Stimulated activated naive CD8-positive, alpha-beta T cell treated with anti-CD3 and anti-CD28 coated beads, Interleukin-15, amount 100 ng/mL, for 72 hours (primary cell): ENCODE results near the gene PXN.
"Not testable (repeated sequence)": the region's sequence is repeated elsewhere in the genome, so short reads cannot be mapped to it uniquely, and the experiment has no call there.

Experiments used
- ATAC-seq: fragments of 150-1000 bp; cut with Tn5 transposase; 2 replicates; pipeline ENCODE4 v1.10.0; 2021; ENCODE audit warnings: mild to moderate bottlenecking, moderate library complexity
- DNase-seq, 2 donors: peaks; one replicate each; pipeline ENCODE4 v3.0.0; 2021 to 2022
- H3K27ac Mint-ChIP-seq, 2 donors: one replicate each; pipeline ENCODE4 v1.8.0; 2022; ENCODE audit warnings: mild to moderate bottlenecking in 2 of 2, mixed read lengths in 2 of 2, moderate library complexity in 2 of 2
- H3K27me3 Mint-ChIP-seq: one replicate; pipeline ENCODE4 v1.8.0; 2022; ENCODE audit warnings: mixed read lengths
- H3K4me1 Mint-ChIP-seq: one replicate; pipeline ENCODE4 v1.8.0; 2022; ENCODE audit warnings: mild to moderate bottlenecking, mixed read lengths
- H3K4me3 Mint-ChIP-seq, 2 donors: one replicate each; pipeline ENCODE4 v1.8.0; 2022; ENCODE audit warnings: mild to moderate bottlenecking in 2 of 2, mixed read lengths in 2 of 2, moderate library complexity in 1 of 2
- H3K9me3 Mint-ChIP-seq, 2 donors: one replicate each; pipeline ENCODE4 v1.8.0; 2022; ENCODE audit warnings: mixed read lengths in 2 of 2

PXN gene

DNA sequence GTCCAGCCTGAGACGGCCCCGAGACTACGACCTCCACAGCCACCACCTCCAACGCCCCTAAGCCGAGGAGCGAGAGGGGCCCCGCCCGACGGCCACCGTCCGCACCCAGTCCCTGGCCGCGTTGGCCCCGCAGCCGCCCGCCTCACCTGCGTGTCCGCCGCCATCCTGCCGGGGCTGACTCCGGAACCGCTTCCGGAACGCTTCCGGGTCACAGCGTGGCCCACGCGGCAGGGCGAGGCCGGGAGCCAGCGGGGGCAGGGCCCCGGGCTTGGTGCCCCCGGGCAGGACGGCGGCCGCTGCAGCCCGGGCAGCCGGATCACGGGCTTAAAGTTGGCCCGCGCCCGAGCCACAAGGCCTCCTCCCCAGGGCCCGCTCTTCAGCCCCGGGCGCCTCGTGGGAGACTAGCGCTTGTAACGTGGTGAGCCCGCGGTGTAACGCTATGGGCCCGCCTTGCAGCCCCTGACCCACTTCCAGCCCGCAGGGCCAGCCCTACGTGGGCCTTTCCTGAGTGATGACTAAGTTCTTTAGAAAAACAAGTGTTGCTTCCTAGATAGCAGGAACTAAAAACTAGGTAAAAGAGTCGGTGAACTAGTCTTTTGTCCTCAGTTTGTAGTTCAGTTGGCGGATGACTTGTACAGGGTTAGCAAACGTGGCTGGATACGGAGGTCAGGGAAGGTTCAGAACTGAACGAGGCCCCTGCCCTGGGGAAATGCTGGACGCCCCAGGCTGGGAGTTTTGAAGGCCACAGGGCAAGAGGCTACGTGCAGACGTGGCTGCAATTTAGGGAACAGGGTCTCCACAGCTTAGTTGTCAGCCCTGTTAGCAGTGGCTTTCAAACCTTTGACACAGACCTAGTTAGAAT, 70.8 kb downstream of the PXN start, which contains the start of gene GCN1:
GCN1 (minus strand) TSS at position 182 of the 862 bp plus-strand sequence; CDS start at position 164, 18 bp downstream.
- DNase-seq (peak; percentile 91 to 92), ATAC-seq (peak; percentile 93)
- H3K4me3 Mint-ChIP-seq = peak within 1 kb of the TSS; percentile 81 to 94
- H3K27me3 Mint-ChIP-seq = no peaks in the 10 kb centered on the region
- H3K27ac Mint-ChIP-seq = peak within 1 kb of the TSS; percentile 97
- no peaks in the 10 kb centered on the region for H3K9me3 Mint-ChIP-seq
- peaks cover 55% of the 10 kb centered on the region for H3K4me1 Mint-ChIP-seq

DNA sequence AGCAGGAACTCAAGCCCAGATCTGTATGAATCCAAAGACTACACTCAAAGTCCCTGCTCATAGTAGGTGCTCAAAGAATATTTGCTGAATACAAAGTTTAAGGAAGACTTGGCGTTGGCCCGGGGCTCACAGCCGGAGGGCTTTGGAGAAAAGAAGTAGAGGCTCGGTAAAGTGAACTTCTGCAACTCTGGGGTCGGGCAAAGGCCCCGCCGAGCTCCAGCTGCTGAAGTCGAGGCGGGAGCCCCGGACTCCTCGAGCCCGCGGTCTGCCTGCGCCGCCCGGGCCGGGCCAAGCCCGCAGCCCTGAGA, 71.3 kb downstream of the PXN start:
- Mint-ChIP-seq H3K27me3 (no peaks in the 10 kb centered on the region), H3K4me3 (peak overlapping the region; percentile 81 to 94), H3K9me3 (no peaks in the 10 kb centered on the region), H3K27ac (peak overlapping the region; percentile 85 to 94), H3K4me1 (peaks cover 51% of the 10 kb centered on the region)
- DNase-seq (no peak), ATAC-seq (peak; percentile 50)

DNA sequence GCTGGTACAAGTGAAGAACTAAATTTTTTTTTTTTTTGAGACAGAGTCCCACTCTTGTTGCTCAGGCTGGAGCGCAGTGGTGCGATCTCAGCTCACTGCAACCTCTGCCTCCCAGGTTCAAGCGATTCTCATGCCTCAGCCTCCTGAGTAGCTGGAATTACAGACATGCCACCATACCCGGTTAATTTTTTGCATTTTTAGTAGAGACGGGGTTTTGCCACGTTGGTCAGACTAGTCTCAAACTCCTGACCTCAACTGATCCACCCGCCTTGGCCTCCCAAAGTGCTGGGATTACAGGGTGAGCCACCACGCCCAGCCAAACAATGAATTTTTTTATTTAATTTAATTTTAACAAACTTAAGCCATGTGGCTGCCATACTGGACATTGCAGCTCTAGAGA, 72.2 kb downstream of the PXN start:
- not testable (repeated sequence) for H3K27ac Mint-ChIP-seq, ATAC-seq
- peak overlapping the region in 1 of 2 donors; percentile 94 for H3K4me3 Mint-ChIP-seq

DNA sequence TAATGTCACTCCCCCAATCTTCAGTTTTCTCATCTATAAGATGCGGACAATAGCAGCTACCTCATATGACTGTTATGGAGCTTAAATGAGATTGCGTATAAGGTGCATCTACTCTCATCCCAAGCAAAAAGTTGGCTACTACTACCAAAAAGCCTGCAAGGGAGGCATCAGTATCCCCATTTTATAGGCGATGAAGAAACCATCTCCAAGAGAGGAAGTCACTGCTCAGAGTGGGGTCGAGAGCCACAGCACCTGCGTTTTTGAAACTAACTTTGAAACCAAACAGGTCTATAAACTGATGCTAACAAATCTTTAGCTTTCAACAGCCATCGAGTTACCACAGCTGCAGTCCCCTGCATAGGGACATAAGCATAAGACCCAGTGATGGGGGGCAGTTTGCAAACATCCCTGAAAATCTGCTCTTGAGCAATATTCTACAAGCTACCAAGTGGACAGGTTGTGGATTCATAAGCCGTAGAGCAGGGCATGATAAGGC, 74.5 kb downstream of the PXN start:
- Mint-ChIP-seq H3K27me3 (no peaks in the 10 kb centered on the region), H3K4me1 (peaks cover 22% of the 10 kb centered on the region), H3K27ac (peak overlapping the region in 1 of 2 donors; percentile 48), H3K4me3 (no peak overlapping the region), H3K9me3 (no peaks in the 10 kb centered on the region)
- DNase-seq (no peak), ATAC-seq (no peak)

More for the DNA sequence above, 72.2 kb downstream of the PXN start:
- peaks cover 42% of the 10 kb centered on the region for H3K4me1 Mint-ChIP-seq
- not testable (repeated sequence) for H3K27me3 Mint-ChIP-seq, DNase-seq, H3K9me3 Mint-ChIP-seq

DNA sequence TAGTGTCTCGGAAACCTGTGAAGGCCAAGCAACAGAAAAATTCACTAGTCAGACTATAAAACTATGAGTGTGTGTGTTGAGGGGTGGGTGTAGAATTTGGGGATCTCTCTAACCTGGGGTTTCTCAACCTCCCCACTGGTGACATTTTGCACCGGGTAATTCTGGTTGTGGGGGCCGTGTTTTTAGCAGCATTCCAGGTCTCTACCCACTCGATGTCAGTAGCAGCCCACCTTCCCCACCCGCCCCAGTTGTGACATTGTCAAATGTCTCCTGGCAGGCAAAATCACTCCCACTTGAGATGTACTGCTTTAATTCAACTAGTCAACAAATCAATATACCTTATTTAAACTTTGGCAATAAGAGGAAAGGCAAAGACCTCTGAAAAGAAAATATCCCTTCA, 75.1 kb downstream of the PXN start:
- no peak overlapping the region for H3K4me3 Mint-ChIP-seq
- ATAC-seq = no peak
- H3K9me3 Mint-ChIP-seq = no peaks in the 10 kb centered on the region
- DNase-seq = no peak
- no peaks in the 10 kb centered on the region for H3K27me3 Mint-ChIP-seq
- peaks cover 22% of the 10 kb centered on the region for H3K4me1 Mint-ChIP-seq
- H3K27ac Mint-ChIP-seq = no peak overlapping the region

DNA sequence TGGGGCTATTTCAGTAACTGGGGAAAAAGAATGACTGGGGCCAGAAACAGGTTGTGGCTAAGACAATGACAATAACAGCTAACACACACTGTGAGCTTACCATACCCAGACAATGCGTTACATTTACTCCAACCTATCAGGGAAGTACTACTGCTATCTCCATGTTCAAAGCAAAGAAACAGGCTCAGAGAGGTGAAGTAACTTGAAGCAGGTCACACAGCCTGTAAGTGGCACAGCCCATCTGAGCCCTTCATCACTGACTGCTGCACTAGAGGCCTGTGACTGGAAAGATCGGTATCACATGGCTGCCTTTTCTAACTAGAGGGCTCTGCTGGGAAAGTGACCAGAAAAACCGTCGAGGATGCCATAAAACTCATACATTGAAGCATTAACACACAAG, 78.9 kb downstream of the PXN start:
- no peak for ATAC-seq
- Mint-ChIP-seq H3K27me3 (no peaks in the 10 kb centered on the region), H3K9me3 (no peaks in the 10 kb centered on the region), H3K4me3 (no peak overlapping the region), H3K27ac (peak overlapping the region; percentile 5 to 45), H3K4me1 (peaks cover 16% of the 10 kb centered on the region)
- no peak for DNase-seq

DNA sequence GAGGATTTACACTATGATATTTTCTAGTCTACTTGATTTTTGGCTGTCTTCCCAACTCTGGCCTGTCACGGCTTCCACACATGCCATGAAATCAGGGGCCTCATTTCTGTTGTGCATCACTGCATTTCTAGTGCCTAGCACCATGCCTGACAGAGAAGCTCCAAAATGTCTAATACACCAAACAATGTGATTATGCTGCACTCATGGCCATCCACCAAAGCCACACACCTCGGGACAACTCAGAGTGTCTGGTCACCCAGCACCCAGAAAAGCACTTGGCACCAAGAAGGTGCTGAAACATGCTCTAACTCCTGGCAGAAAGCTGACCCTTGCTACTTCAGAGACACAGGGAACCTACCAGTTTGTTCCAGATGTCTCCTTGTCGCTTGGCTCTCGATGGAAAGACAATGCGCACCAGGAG, 82.3 kb downstream of the PXN start:
- ATAC-seq (no peak), DNase-seq (no peak)
- Mint-ChIP-seq H3K4me1 (peaks cover 14% of the 10 kb centered on the region), H3K27ac (peak overlapping the region in 1 of 2 donors; percentile 78), H3K9me3 (no peaks in the 10 kb centered on the region), H3K4me3 (no peak overlapping the region), H3K27me3 (no peaks in the 10 kb centered on the region)

DNA sequence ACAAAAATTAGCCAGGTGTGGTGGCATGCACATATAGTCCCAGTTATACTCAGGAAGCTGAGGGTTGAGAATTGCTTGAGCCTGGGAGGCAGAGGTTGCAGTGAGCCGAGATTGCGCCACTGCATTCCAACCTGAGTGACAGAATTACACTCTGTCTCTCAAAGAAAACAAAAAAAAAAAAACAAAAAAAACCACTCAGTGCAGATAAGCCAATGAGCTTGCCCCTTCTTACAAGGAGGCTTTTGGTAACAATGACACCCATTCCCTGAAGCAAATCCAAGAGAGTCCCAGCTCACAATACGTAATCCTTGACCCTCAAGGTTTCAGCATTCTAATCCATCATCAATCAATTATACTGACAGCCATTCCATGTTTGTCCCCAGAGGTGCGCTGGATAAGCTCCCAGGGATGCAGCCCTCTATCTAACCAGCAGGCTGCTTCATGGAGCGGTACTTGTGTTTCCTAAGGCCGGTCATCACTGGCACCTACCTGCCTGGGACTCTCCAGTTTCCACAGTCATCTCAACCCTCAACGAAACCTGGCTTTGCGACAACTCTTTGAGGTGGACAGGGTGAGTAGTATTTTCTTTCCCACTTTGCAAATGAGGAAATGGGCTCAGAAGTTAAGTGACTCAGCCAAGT, 83.4 kb downstream of the PXN start:
- Mint-ChIP-seq H3K27me3 (no peaks in the 10 kb centered on the region), H3K9me3 (no peaks in the 10 kb centered on the region), H3K27ac (no peak overlapping the region), H3K4me1 (peaks cover 14% of the 10 kb centered on the region), H3K4me3 (no peak overlapping the region)
- DNase-seq = no peak
- ATAC-seq = no peak

DNA sequence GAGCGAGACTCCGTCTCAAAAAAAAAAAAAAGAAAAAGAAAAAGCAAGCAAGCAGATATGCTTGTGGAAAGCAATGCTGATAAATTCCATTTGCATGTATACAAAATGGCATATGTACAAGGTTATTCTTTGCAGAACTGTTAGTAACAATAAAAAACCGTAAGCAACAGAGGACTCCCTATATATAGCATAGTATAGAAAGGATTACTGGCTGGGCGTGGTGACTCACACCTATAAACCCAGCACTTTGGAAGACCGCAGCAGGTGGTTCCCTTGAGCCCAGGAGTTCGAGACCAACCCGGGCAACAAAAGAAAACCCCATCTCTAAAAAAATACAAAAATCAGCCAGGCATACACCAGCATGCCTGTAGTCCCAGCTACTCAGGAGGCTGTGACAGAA, 84.6 kb downstream of the PXN start:
- H3K27ac Mint-ChIP-seq = no peak overlapping the region

DNA sequence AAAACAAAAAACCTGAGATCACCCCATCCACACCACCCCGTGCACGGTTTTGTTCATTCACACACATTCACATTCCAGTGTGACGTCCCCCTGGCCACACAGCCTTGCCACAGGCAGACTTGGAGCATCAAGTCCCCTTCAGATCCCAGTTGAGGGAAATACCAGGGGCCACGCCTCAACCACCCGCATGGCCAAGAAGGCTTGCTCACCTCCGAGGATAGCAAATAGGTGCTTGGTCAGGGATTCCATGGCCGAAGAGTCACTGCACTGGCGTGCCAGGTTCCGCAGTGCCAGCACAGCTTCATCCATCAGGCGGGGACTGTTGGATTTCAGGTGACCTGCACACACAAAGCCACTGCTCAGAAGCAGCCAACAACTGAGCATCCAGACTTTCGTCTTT, 90.0 kb downstream of the PXN start:
- no peaks in the 10 kb centered on the region for H3K27me3 Mint-ChIP-seq
- H3K9me3 Mint-ChIP-seq = no peaks in the 10 kb centered on the region
- H3K27ac Mint-ChIP-seq = no peak overlapping the region
- no peak overlapping the region for H3K4me3 Mint-ChIP-seq
- no peak for ATAC-seq
- no peak for DNase-seq
- H3K4me1 Mint-ChIP-seq = no peaks in the 10 kb centered on the region

More for the DNA sequence above, 84.6 kb downstream of the PXN start:
- no peaks in the 10 kb centered on the region for H3K9me3 Mint-ChIP-seq
- no peaks in the 10 kb centered on the region for H3K27me3 Mint-ChIP-seq
- H3K4me1 Mint-ChIP-seq = peaks cover 14% of the 10 kb centered on the region
- H3K4me3 Mint-ChIP-seq = no peak overlapping the region
- ATAC-seq = no peak
- DNase-seq = no peak

DNA sequence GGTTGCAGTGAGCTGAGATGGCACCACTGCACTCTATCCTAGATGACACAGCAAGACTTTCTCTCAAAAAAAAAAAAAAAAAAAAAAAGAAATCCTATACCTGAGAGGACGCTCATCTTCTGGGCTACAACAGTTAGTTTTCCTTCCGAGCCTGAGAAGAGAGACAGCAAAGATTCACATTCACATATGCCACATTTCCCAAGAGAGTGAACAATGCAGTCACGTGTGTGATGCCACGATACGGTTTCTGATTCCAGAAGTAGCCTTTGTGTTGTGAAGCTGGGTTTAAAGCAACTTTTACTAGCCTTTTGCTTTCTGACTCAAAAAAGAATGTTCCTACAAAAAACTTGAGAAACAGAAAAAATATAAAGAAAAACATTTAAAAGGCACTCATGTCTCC, 90.5 kb downstream of the PXN start:
- Mint-ChIP-seq H3K4me3 (no peak overlapping the region), H3K27me3 (no peaks in the 10 kb centered on the region), H3K9me3 (no peaks in the 10 kb centered on the region), H3K27ac (no peak overlapping the region), H3K4me1 (no peaks in the 10 kb centered on the region)
- ATAC-seq (no peak), DNase-seq (no peak)

DNA sequence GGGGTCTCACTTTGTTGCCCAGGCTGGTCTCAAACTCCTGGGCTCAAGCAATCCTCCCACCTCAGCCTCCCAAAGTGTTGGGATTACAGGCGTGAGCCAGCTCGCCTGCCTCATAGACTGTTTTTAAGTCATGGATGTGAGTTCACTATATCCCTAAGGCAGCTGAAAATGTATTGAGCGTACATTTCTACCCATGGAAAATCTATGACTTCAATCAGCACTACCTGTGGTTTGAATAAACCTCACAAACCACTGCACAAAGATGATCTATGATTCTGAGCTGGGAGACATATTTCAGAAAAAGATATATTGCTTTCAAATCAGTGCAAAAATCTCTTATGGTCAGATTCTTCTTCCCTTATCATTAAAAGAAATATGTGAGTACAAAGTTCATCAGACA, 93.5 kb downstream of the PXN start:
- H3K4me3 Mint-ChIP-seq = no peak overlapping the region
- H3K4me1 Mint-ChIP-seq = no peaks in the 10 kb centered on the region
- DNase-seq (no peak), ATAC-seq (peak; percentile 70)
- peak overlapping the region in 1 of 2 donors; percentile 40 for H3K27ac Mint-ChIP-seq
- no peaks in the 10 kb centered on the region for H3K9me3 Mint-ChIP-seq
- no peaks in the 10 kb centered on the region for H3K27me3 Mint-ChIP-seq

DNA sequence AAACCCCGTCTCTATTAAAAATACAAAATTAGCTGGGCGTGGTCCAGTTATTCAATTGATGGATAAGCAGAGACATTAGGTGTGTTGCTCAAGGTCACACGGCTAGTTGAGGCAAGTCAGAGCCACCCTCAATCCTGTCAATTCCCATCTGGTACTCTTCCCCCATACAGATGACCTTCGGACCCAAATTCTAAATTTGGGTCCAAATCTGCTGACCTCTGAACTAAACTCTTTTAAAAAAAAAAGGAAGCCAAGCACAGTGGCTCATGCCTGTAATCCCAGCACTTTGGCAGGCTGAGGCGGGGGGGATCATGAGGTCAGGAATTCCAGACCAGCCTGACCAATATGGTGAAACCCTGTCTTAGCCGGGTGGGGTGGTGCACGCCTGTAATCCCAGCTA, 94.9 kb downstream of the PXN start:
- Mint-ChIP-seq H3K9me3 (no peaks in the 10 kb centered on the region), H3K4me1 (no peaks in the 10 kb centered on the region), H3K4me3 (no peak overlapping the region), H3K27ac (no peak overlapping the region), H3K27me3 (no peaks in the 10 kb centered on the region)
- no peak for ATAC-seq
- no peak for DNase-seq

DNA sequence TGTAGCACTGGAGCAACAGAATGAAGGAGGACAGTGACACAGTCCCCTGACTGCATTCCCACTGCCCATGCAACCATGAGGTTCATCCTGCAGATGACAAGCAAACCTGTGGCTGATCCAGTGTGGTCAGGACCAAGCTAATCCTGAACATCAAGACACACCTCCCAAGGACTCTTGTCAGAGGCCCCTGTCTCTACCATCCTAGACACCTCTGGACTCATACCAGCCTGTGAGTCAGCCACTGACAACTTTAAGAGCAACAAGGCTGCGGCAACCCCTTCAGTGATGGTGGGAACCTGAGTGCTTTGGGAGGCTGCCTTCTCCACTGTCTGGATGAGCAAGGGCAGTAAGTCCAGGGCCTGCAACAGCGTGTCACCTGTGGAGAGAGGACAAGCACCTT, 95.6 kb downstream of the PXN start:
- Mint-ChIP-seq H3K4me3 (no peak overlapping the region), H3K4me1 (no peaks in the 10 kb centered on the region), H3K27ac (no peak overlapping the region), H3K27me3 (no peaks in the 10 kb centered on the region), H3K9me3 (no peaks in the 10 kb centered on the region)
- DNase-seq (no peak), ATAC-seq (no peak)

DNA sequence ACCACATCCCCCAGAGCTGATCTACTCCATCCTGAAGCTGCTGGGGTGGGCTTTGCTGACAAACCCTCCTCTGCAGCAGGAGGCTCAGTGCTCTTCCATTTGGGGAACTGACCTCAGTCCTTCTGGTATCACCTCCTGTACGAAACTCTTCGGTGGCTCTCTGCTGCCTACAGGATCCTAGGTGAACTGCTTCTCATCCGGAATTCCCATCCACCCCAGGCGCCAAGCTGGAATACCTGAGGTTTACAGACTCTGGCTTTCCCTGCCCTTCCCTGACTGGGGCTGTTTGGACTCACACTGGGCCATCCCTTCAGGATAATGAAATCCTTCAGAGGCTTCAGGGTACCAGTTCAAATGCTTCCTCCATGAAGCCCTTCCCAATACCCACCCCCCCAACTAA, 97.2 kb downstream of the PXN start:
- DNase-seq (no peak), ATAC-seq (no peak)
- Mint-ChIP-seq H3K27me3 (no peaks in the 10 kb centered on the region), H3K27ac (no peak overlapping the region), H3K4me3 (no peak overlapping the region), H3K4me1 (no peaks in the 10 kb centered on the region), H3K9me3 (no peaks in the 10 kb centered on the region)

DNA sequence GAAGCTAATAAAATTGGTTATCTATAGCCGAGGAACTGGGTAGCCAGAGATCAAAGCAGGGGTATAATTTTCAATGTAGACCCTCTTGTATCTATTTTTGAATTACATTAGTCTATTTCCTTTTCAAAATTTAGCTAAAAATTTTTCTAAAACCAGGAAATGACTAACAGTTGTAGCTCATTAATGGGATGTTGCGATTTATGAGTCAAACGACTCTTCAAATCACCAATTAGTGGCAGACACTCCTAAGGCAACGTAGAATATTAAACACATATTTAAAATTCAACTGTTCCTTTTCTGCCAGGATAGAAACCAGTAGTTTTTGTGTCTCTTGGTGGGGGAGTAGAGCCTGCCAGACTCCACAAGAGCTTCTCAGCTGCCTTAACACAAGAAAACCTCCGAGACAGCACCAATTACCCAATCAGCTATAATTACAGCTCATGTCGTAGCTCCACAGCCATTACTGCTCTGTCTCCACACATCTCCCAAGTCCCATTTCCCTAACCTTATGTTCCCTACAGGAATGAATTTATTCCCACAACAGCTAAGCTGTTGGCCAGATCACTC, 97.9 kb downstream of the PXN start:
- no peaks in the 10 kb centered on the region for H3K4me1 Mint-ChIP-seq
- DNase-seq = no peak
- no peak for ATAC-seq

More for the DNA sequence above, 97.9 kb downstream of the PXN start:
- Mint-ChIP-seq H3K27ac (peak overlapping the region in 1 of 2 donors; percentile 85), H3K9me3 (no peaks in the 10 kb centered on the region), H3K27me3 (no peaks in the 10 kb centered on the region), H3K4me3 (no peak overlapping the region)
